SK-N-SH (cell line): ENCODE data around the gene BOD1. TPM values are rescaled to one million over a fixed set of nuclear protein-coding genes. Genes with fewer than 3 reads are reported as not detected.

Source experiments
- CTCF ChIA-PET: fragments of 300-600, 350-600 bp; formaldehyde crosslinking; extraction: SDS; loops from one replicate; lab custom pipeline; 2021; lab: Yijun Ruan, JAX
- POLR2A ChIA-PET: fragments of 350-600 bp; sonication (Branson Sonifier 250); formaldehyde crosslinking; extraction: SDS; loops from one replicate; lab custom pipeline; 2020; ENCODE audit warnings: antibody characterized with exemption, inconsistent platforms; lab: Yijun Ruan, JAX
- DNase-seq: peaks from one replicate; pipeline ENCODE4 v3.0.0; 2012
- H2AFZ ChIP-seq: fragments of 200-600 bp; sonication (generic); 2 replicates; pipeline ENCODE4 v1.8.1; 2016; ENCODE audit warnings: antibody characterized with exemption, mild to moderate bottlenecking, low read depth
- H3F3A ChIP-seq: fragments of 200-600 bp; sonication (generic); replicated peaks from 2 replicates; pipeline ENCODE3; 2016; ENCODE audit warnings: antibody characterized with exemption, mild to moderate bottlenecking; ENCODE audit not compliant: insufficient read depth
- H3K27ac ChIP-seq, 2 experiments: fragments of 200-500 bp in 1 of 2; fragments of 200-600 bp in 1 of 2; sonication (Bioruptor generic) in 1 of 2; sonication (generic), shearing (Covaris generic) in 1 of 2; 2 replicates each; pipeline versions ENCODE4 v1.5.1 to v1.6.1; 2014 to 2016; ENCODE audit warnings: low read depth in 2 of 2, inconsistent platforms in 1 of 2, low read length in 1 of 2, mild to moderate bottlenecking in 1 of 2, mixed read lengths in 1 of 2
- H3K27me3 ChIP-seq: fragments of 200-600 bp; sonication (generic), shearing (Covaris generic); 2 replicates; pipeline ENCODE4 v1.6.1; 2016; ENCODE audit warnings: mixed run types; ENCODE audit not compliant: insufficient read depth
- H3K36me3 ChIP-seq, 2 experiments: fragments of 200-500 bp in 1 of 2; fragments of 200-600 bp in 1 of 2; sonication (Bioruptor generic) in 1 of 2; sonication (generic) in 1 of 2; replicated peaks in 1 of 2; 2 replicates each; pipeline versions ENCODE3 to v1.5.1; 2014 to 2016; ENCODE audit warnings: low read length in 1 of 2, mild to moderate bottlenecking in 1 of 2; ENCODE audit not compliant: insufficient read depth in 2 of 2, control insufficient read depth in 1 of 2
- H3K4me1 ChIP-seq, 2 experiments: fragments of 200-500 bp in 1 of 2; fragments of 200-600 bp in 1 of 2; sonication (Bioruptor generic) in 1 of 2; sonication (generic), shearing (Covaris generic) in 1 of 2; 2 replicates each; pipeline versions ENCODE4 v1.5.1 to v1.6.1; 2014 to 2016; ENCODE audit warnings: low read depth in 1 of 2, low read length in 1 of 2, mixed run types in 1 of 2; ENCODE audit not compliant: insufficient read depth in 2 of 2, control insufficient read depth in 1 of 2
- H3K4me2 ChIP-seq: fragments of 200-600 bp; sonication (generic), shearing (Covaris generic); 2 replicates; pipeline ENCODE4 v1.6.1; 2017; ENCODE audit warnings: mixed run types
- H3K4me3 ChIP-seq, 2 experiments: fragments of 200-500 bp in 1 of 2; fragments of 200-600 bp in 1 of 2; sonication (Bioruptor generic) in 1 of 2; sonication (generic), shearing (Covaris generic) in 1 of 2; 2 replicates each; pipeline versions ENCODE4 v1.5.1 to v1.8.1; 2014 to 2016; ENCODE audit warnings: low read depth in 2 of 2, inconsistent platforms in 1 of 2, low read length in 1 of 2, mild to moderate bottlenecking in 1 of 2, mixed read lengths in 1 of 2, moderate library complexity in 1 of 2
- H3K79me2 ChIP-seq: fragments of 200-600 bp; sonication (generic); 2 replicates; pipeline ENCODE4 v1.8.1; 2017; ENCODE audit warnings: mild to moderate bottlenecking; ENCODE audit not compliant: insufficient read depth
- H3K9ac ChIP-seq: fragments of 200-600 bp; sonication (generic); 2 replicates; pipeline ENCODE4 v1.6.1; 2017; ENCODE audit warnings: mixed run types
- H3K9me2 ChIP-seq: fragments of 200-600 bp; sonication (generic); 2 replicates; pipeline ENCODE4 v1.6.1; 2017; ENCODE audit warnings: mixed run types
- H3K9me3 ChIP-seq: fragments of 200-600 bp; sonication (generic); 2 replicates; pipeline ENCODE4 v1.6.1; 2017; ENCODE audit warnings: mixed run types, mild to moderate bottlenecking, moderate library complexity
- H4K20me1 ChIP-seq: fragments of 200-600 bp; sonication (generic); 2 replicates; pipeline ENCODE4 v1.6.1; 2017; ENCODE audit warnings: mild to moderate bottlenecking, mixed run types; ENCODE audit not compliant: insufficient read depth
- CTCF ChIP-seq: fragments of 200-600 bp; sonication (generic); IDR thresholded peaks from 2 replicates; pipeline ENCODE4 v1.6.1; 2017; ENCODE audit warnings: antibody characterized with exemption, mild to moderate bottlenecking, moderate library complexity
- EP300 ChIP-seq, 2 experiments: IDR thresholded peaks; 2 replicates each; pipeline versions ENCODE4 v1.4.0 to v1.6.1; 2012; ENCODE audit warnings: borderline replicate concordance in 1 of 2, low read depth in 1 of 2, low read length in 1 of 2
- FOSL2 ChIP-seq: IDR thresholded peaks from 2 replicates; pipeline ENCODE4 v1.4.0; 2012; ENCODE audit warnings: low read depth, mild to moderate bottlenecking, moderate library complexity, borderline replicate concordance
- FOXJ3 ChIP-seq: sonication (generic); formaldehyde crosslinking; IDR thresholded peaks from 2 replicates; pipeline ENCODE4 v1.5.1; 2020; ENCODE audit warnings: mild to moderate bottlenecking, missing genetic modification reagents
- GATA2 ChIP-seq: sonication (generic); formaldehyde crosslinking; IDR thresholded peaks from 2 replicates; pipeline ENCODE4 v1.5.0; 2020; ENCODE audit warnings: mild to moderate bottlenecking, missing genetic modification reagents
- IRF3 ChIP-seq: fragments of 150-350 bp; IDR thresholded peaks from 2 replicates; pipeline ENCODE4 v1.6.1; 2016; ENCODE audit warnings: mild to moderate bottlenecking, low read depth, low read length
- JUND ChIP-seq: IDR thresholded peaks from 2 replicates; pipeline ENCODE4 v1.4.0; 2012
- MAX ChIP-seq: IDR thresholded peaks from 2 replicates; pipeline ENCODE4 v1.4.0; 2012; ENCODE audit warnings: low read depth
- MEF2A ChIP-seq: IDR thresholded peaks from 2 replicates; pipeline ENCODE4 v1.4.0; 2012; ENCODE audit warnings: low read depth, borderline replicate concordance
- MXI1 ChIP-seq: IDR thresholded peaks from 2 replicates; pipeline ENCODE4 v1.6.1; 2012; ENCODE audit warnings: mild to moderate bottlenecking, low read depth, low read length, improper control_type of control experiment
- NRF1 ChIP-seq: IDR thresholded peaks from 2 replicates; pipeline ENCODE4 v1.6.1; 2012; ENCODE audit warnings: low read depth, mild to moderate bottlenecking, low read length
- PBX3 ChIP-seq: IDR thresholded peaks from 2 replicates; pipeline ENCODE4; 2012
- RAD21 ChIP-seq: IDR thresholded peaks from 2 replicates; pipeline ENCODE4 v1.6.1; 2012; ENCODE audit warnings: mild to moderate bottlenecking, low read length
- RCOR1 ChIP-seq: fragments of 150-350 bp; IDR thresholded peaks from 2 replicates; pipeline ENCODE4 v1.6.1; 2017; ENCODE audit warnings: antibody characterized with exemption, low read length
- RXRA ChIP-seq: IDR thresholded peaks from 2 replicates; pipeline ENCODE4 v1.4.0; 2012; ENCODE audit warnings: low read depth, mild to moderate bottlenecking, borderline replicate concordance
- SMC3 ChIP-seq: IDR thresholded peaks from 2 replicates; pipeline ENCODE4 v1.6.1; 2012; ENCODE audit warnings: low read depth, low read length, improper control_type of control experiment
- TCF12 ChIP-seq: IDR thresholded peaks from 2 replicates; pipeline ENCODE4 v1.4.0; 2012
- TEAD4 ChIP-seq: IDR thresholded peaks from 2 replicates; pipeline ENCODE4 v1.4.0; 2012; ENCODE audit warnings: mild to moderate bottlenecking, borderline replicate concordance; ENCODE audit not compliant: insufficient read depth
- USF2 ChIP-seq: fragments of 150-350 bp; IDR thresholded peaks from 2 replicates; pipeline ENCODE4 v1.6.1; 2017; ENCODE audit warnings: antibody characterized with exemption, low read length, low read depth, borderline replicate concordance
- ZBTB33 ChIP-seq: IDR thresholded peaks from 2 replicates; pipeline ENCODE4 v1.4.0; 2012; ENCODE audit warnings: low read depth, borderline replicate concordance
- WGBS: methylation state at CpG from one replicate; pipeline ENCODE4 v1.1.6; 2017; ENCODE audit warnings: low lambda C conversion rate; 5-methylcytosine and 5-hydroxymethylcytosine counted together
- polyA plus RNA-seq, 3 experiments: library from polyadenylated mRNA; depleted of rRNA; stranded (reverse); fragments of >200 nt; gene quantifications; 2 replicates each; pipeline ENCODE4 v1.2.3, GENCODE V29; 2012

The BOD1 gene
- polyA plus RNA-seq, 1 of the 3 experiments (the other 2 are of a cell fraction): 45.3 TPM

- Histone ChIP-seq H3K27me3 (no peaks in the 10 kb centered on the region), H3K4me2 (no peak overlapping the region), H4K20me1 (no peaks in the 10 kb centered on the region), H3K79me2 (no peaks in the 10 kb centered on the region), H3K36me3 (no peaks in the 10 kb centered on the region), H3K9me2 (no peaks in the 10 kb centered on the region), H3K4me3 (no peak overlapping the region), H2AFZ (no peak overlapping the region), H3K9me3 (no peaks in the 10 kb centered on the region), H3K9ac (no peak overlapping the region), H3K27ac (no peak overlapping the region), H3F3A (no peaks in the 10 kb centered on the region), H3K4me1 (peaks cover 0 to 13% of the 10 kb centered on the region in 2 experiments; a peak in 1 of 4 replicates)
- ChIA-PET POLR2A (no interaction called here), CTCF (interaction anchor here (1.0 to 6.1 kb wide), 7 partner anchors 10 to 683 kb away, joined by 3 to 23 read pairs (median 4); no protein-coding TSS in a partner anchor)
- DNase-seq: no peak
- no peak for TF ChIP-seq GATA2 (CRISPR knock-in tag)
- no peak for TF ChIP-seq TCF12
- no peak for TF ChIP-seq RXRA
- WGBS: 61% methylated on average over 6 of the region's 6 CpGs
These were observed 12.1 kb upstream of the BOD1 start for GRCh38 chr5:173628501-173628900.

GRCh38 chr5:173627860-173628392 is 11.5 kb upstream of the BOD1 start:
- no peak overlapping the region for H3K9ac ChIP-seq
- no peak overlapping the region for H3K4me3 ChIP-seq
- no peak overlapping the region for H3K4me2 ChIP-seq
- no peaks in the 10 kb centered on the region for H3F3A ChIP-seq
- no peak for TF ChIP-seq SMC3
- TF ChIP-seq TCF12: no peak
- no peak for TF ChIP-seq NRF1
- no peak for TF ChIP-seq MEF2A
- no peak for TF ChIP-seq FOXJ3 (CRISPR knock-in tag)
- no peak for TF ChIP-seq RXRA
- TF ChIP-seq MAX: no peak
- TF ChIP-seq PBX3: no peak
- no peak for TF ChIP-seq EP300 (IDR thresholded peaks at IDR 0.05; ENCODE audit: borderline replicate concordance in 1 of 2, low read depth in 1 of 2, low read length in 1 of 2)
- no peak for TF ChIP-seq FOSL2
- no peak for TF ChIP-seq USF2
- TF ChIP-seq RAD21: no peak
- no peak for TF ChIP-seq IRF3
- no peak for TF ChIP-seq TEAD4
- no peak for TF ChIP-seq MXI1
- no peak for TF ChIP-seq CTCF
- TF ChIP-seq ZBTB33: no peak
- no peak for TF ChIP-seq RCOR1
- TF ChIP-seq JUND: no peak
- ChIA-PET POLR2A (no interaction called here), CTCF (interaction anchor here (1.0 to 14.1 kb wide), 5 partner anchors 9 to 684 kb away, joined by 3 to 162 read pairs (median 18); no protein-coding TSS in a partner anchor)
- no peaks in the 10 kb centered on the region for H4K20me1 ChIP-seq
- H3K4me1 ChIP-seq: peaks cover 0 to 13% of the 10 kb centered on the region in 2 experiments; a peak in 1 of 4 replicates
- H3K36me3 ChIP-seq: no peaks in the 10 kb centered on the region
- no peaks in the 10 kb centered on the region for H3K27me3 ChIP-seq
- 72% methylated on average over 11 of the region's 11 CpGs for WGBS
- H3K9me3 ChIP-seq: no peaks in the 10 kb centered on the region
- H3K79me2 ChIP-seq: no peaks in the 10 kb centered on the region
- no peak overlapping the region for H2AFZ ChIP-seq
- no peak overlapping the region for H3K27ac ChIP-seq
- DNase-seq: no peak
- H3K9me2 ChIP-seq: no peaks in the 10 kb centered on the region
